ENCODE data around the gene CCDC187. TPM values are rescaled to one million over a fixed set of nuclear protein-coding genes. Genes with fewer than 3 reads are reported as not detected.

CCDC187 gene
- total RNA-seq, 1 experiment from 2014 or later, result not detected

- Histone ChIP-seq H3K4me3 (ENCODE audit: low read depth, low read length, poor library complexity, severe bottlenecking) (no peak overlapping the region), H3K4me1 (ENCODE audit: insufficient read depth, low read length, poor library complexity, severe bottlenecking) (no peaks in the 10 kb centered on the region), H3K36me3 (ENCODE audit: insufficient read depth, low read length, poor library complexity, severe bottlenecking) (no peaks in the 10 kb centered on the region), H3K9me3 (ENCODE audit: low read depth, low read length, poor library complexity, severe bottlenecking) (no peaks in the 10 kb centered on the region), H3K27me3 (replicated peaks; ENCODE audit: insufficient read depth, low read depth, low read length, poor library complexity) (no peaks in the 10 kb centered on the region), H3K27ac (ENCODE audit: low read depth, low read length, poor library complexity, severe bottlenecking) (no peak overlapping the region)
- intact Hi-C loops (cut with micrococcal nuclease; ENCODE audit: unreplicated experiment), result no loop called here
- no TSS peak for BruUV-seq (replicated peaks)
- TF ChIP-seq CTCF (conservative IDR thresholded peaks at IDR 0.05; ENCODE audit: low read depth, low read length) (no peak), EZH2 (IDR thresholded peaks at IDR 0.05; ENCODE audit: borderline replicate concordance, low read depth, low read length, poor library complexity, severe bottlenecking) (no peak)
- ChIA-PET POLR2A (ENCODE audit: low non-redundant PET) (no interaction called here), CTCF (no interaction called here)
- DNase-seq (ENCODE audit: low spot score), result no peak
These were observed 53.2 kb downstream of the CCDC187 start for GRCh38 chr9:136250676-136251075.

GRCh38 chr9:136249877-136250559 lies 53.9 kb downstream of the CCDC187 start:
- TF ChIP-seq CTCF (conservative IDR thresholded peaks at IDR 0.05; ENCODE audit: low read depth, low read length) (no peak), EZH2 (IDR thresholded peaks at IDR 0.05; ENCODE audit: borderline replicate concordance, low read depth, low read length, poor library complexity, severe bottlenecking) (no peak)
- no peak for DNase-seq (ENCODE audit: low spot score)
- Histone ChIP-seq H3K9me3 (ENCODE audit: low read depth, low read length, poor library complexity, severe bottlenecking) (no peaks in the 10 kb centered on the region), H3K4me1 (ENCODE audit: insufficient read depth, low read length, poor library complexity, severe bottlenecking) (no peaks in the 10 kb centered on the region), H3K36me3 (ENCODE audit: insufficient read depth, low read length, poor library complexity, severe bottlenecking) (no peaks in the 10 kb centered on the region), H3K27me3 (replicated peaks; ENCODE audit: insufficient read depth, low read depth, low read length, poor library complexity) (no peaks in the 10 kb centered on the region), H3K4me3 (ENCODE audit: low read depth, low read length, poor library complexity, severe bottlenecking) (no peak overlapping the region), H3K27ac (ENCODE audit: low read depth, low read length, poor library complexity, severe bottlenecking) (no peak overlapping the region)
- intact Hi-C loops (cut with micrococcal nuclease; ENCODE audit: unreplicated experiment), result no loop called here
- no TSS peak for BruUV-seq (replicated peaks)
- ChIA-PET CTCF (interaction anchor here (0.5 kb wide), 1 partner anchor 117 kb away, joined by 4 read pairs; no protein-coding TSS in a partner anchor), POLR2A (ENCODE audit: low non-redundant PET) (no interaction called here)

GRCh38 chr9:136248951-136249876 lies 54.7 kb downstream of the CCDC187 start:
- H3K4me3 ChIP-seq (ENCODE audit: low read depth, low read length, poor library complexity, severe bottlenecking), result no peak overlapping the region
- ChIA-PET POLR2A (ENCODE audit: low non-redundant PET) (no interaction called here), CTCF (interaction anchor here (0.5 kb wide), 1 partner anchor 116 kb away, joined by 4 read pairs; no protein-coding TSS in a partner anchor)
- no peak overlapping the region for H3K27ac ChIP-seq (ENCODE audit: low read depth, low read length, poor library complexity, severe bottlenecking)
- no peaks in the 10 kb centered on the region for H3K36me3 ChIP-seq (ENCODE audit: insufficient read depth, low read length, poor library complexity, severe bottlenecking)
- TF ChIP-seq CTCF (conservative IDR thresholded peaks at IDR 0.05; ENCODE audit: low read depth, low read length) (no peak), EZH2 (IDR thresholded peaks at IDR 0.05; ENCODE audit: borderline replicate concordance, low read depth, low read length, poor library complexity, severe bottlenecking) (no peak)
- H3K9me3 ChIP-seq (ENCODE audit: low read depth, low read length, poor library complexity, severe bottlenecking), result no peaks in the 10 kb centered on the region
- H3K27me3 ChIP-seq (replicated peaks; ENCODE audit: insufficient read depth, low read depth, low read length, poor library complexity), result no peaks in the 10 kb centered on the region
- no TSS peak for BruUV-seq (replicated peaks)
- intact Hi-C loops (cut with micrococcal nuclease; ENCODE audit: unreplicated experiment), result no loop called here
- peaks cover 4% of the 10 kb centered on the region for H3K4me1 ChIP-seq (ENCODE audit: insufficient read depth, low read length, poor library complexity, severe bottlenecking)
- DNase-seq (ENCODE audit: low spot score), result no peak
